PC-9 (cell line): ENCODE results near the gene POLE4.

Experiments
- EZH2 ChIP-seq: fragments of 200-600 bp; sonication (generic); IDR thresholded peaks from 2 replicates; pipeline ENCODE4 v1.8.0; 2017; ENCODE audit warnings: antibody characterized with exemption, low read depth
- TF ChIP-seq, protein P1 (sequence below): fragments of 200-600 bp; sonication (generic); conservative IDR thresholded peaks from 2 replicates; pipeline ENCODE4 v1.6.1; 2017; ENCODE audit warnings: mixed run types, antibody characterized with exemption, mild to moderate bottlenecking, moderate library complexity

DNA sequence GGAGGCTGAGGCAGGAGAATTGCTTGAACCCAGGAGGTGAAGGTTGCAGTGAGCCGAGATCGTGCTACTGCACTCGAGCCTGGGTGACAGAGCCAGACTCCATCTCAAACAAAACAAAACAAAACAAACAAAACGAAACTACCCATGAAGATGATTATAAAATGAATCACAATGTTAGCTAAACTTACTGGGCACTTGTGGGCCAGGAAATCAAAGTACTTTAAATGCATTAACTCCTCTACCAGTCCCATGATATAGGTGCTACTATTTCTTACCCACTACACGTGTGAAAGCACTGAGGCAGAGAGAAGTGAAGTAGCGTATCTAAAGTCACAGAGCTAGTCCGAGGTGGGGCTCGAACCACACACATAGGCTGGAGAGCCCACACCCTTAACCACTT lies 53.6 kb downstream of the POLE4 start:
- TF ChIP-seq, protein P1, sequence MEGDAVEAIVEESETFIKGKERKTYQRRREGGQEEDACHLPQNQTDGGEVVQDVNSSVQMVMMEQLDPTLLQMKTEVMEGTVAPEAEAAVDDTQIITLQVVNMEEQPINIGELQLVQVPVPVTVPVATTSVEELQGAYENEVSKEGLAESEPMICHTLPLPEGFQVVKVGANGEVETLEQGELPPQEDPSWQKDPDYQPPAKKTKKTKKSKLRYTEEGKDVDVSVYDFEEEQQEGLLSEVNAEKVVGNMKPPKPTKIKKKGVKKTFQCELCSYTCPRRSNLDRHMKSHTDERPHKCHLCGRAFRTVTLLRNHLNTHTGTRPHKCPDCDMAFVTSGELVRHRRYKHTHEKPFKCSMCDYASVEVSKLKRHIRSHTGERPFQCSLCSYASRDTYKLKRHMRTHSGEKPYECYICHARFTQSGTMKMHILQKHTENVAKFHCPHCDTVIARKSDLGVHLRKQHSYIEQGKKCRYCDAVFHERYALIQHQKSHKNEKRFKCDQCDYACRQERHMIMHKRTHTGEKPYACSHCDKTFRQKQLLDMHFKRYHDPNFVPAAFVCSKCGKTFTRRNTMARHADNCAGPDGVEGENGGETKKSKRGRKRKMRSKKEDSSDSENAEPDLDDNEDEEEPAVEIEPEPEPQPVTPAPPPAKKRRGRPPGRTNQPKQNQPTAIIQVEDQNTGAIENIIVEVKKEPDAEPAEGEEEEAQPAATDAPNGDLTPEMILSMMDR, result no peak
- TF ChIP-seq EZH2, result no peak
